Endothelial cell of umbilical vein (primary cell): Measurements from ENCODE around the gene MOGAT1.
A peak's percentile ranks its signal among the peaks of the same experiment; 100 is the strongest.

Experiments used
- CTCF ChIP-seq, 2 donors: IDR thresholded peaks; 1 replicate in 1 of 2; 2 replicates in 1 of 2; pipeline ENCODE4 v1.5.1; 2011; ENCODE audit warnings: low read length in 2 of 2, mild to moderate bottlenecking in 2 of 2, moderate library complexity in 2 of 2, control low read depth in 1 of 2, inconsistent platforms in 1 of 2, low read depth in 1 of 2; ENCODE audit not compliant: insufficient read depth in 1 of 2; ENCODE audit errors: extremely low read depth in 1 of 2
- EZH2 ChIP-seq: IDR thresholded peaks from 2 replicates; pipeline ENCODE4 v1.6.1; 2012; ENCODE audit warnings: borderline replicate concordance, low read depth, mild to moderate bottlenecking, moderate library complexity, low read length, inconsistent platforms; ENCODE audit not compliant: severe bottlenecking
- FOS ChIP-seq: IDR thresholded peaks from 2 replicates; pipeline ENCODE4 v1.6.1; 2011; ENCODE audit warnings: mild to moderate bottlenecking, low read length, moderate library complexity, borderline replicate concordance; ENCODE audit not compliant: insufficient read depth
- JUN ChIP-seq: IDR thresholded peaks from 2 replicates; pipeline ENCODE4 v1.6.1; 2011; ENCODE audit warnings: borderline replicate concordance, low read depth; ENCODE audit not compliant: insufficient read length, insufficient read depth
- MYC ChIP-seq: IDR thresholded peaks from one replicate; pipeline ENCODE4 v1.6.1; 2011; ENCODE audit warnings: mild to moderate bottlenecking, low read depth, low read length
- POLR2A ChIP-seq: IDR thresholded peaks from 2 replicates; pipeline ENCODE4 v1.6.1; 2012; ENCODE audit warnings: low read depth, mild to moderate bottlenecking, control low read depth, low read length
- POLR2AphosphoS5 ChIP-seq: IDR thresholded peaks from 2 replicates; pipeline ENCODE4 v1.6.1; 2012; ENCODE audit warnings: low read depth, mild to moderate bottlenecking, control low read depth, low read length, moderate library complexity; ENCODE audit not compliant: insufficient read depth
- TF ChIP-seq, protein P1 (sequence below): IDR thresholded peaks from 2 replicates; pipeline ENCODE4 v1.6.1; 2011; ENCODE audit not compliant: insufficient read depth, insufficient read length

GRCh38 chr2:222707689-222708273 lies 36.3 kb downstream of the MOGAT1 start:
- TF ChIP-seq CTCF (IDR thresholded peaks at IDR 0.05; ENCODE audit: extremely low read depth in 1 of 2, insufficient read depth in 1 of 2, low read depth in 1 of 2, low read length in 2 of 2) (no peak), POLR2A (no peak), EZH2 (no peak), MYC (no peak), POLR2AphosphoS5 (no peak), JUN (peak; percentile 33), FOS (peak; percentile 84)
- TF ChIP-seq, protein P1, sequence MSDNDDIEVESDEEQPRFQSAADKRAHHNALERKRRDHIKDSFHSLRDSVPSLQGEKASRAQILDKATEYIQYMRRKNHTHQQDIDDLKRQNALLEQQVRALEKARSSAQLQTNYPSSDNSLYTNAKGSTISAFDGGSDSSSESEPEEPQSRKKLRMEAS = no peak
